ENCODE data around the gene NAGA. TPM values are rescaled to one million over a fixed set of nuclear protein-coding genes. Genes with fewer than 3 reads are reported as not detected.

NAGA gene
- total and polyA plus RNA-seq, 9 of the 15 experiments (the other 6 are each of a cell fraction or from before 2014, with no cell fraction given), result 6.5 to 20.6 (median 17.4) TPM

DNA sequence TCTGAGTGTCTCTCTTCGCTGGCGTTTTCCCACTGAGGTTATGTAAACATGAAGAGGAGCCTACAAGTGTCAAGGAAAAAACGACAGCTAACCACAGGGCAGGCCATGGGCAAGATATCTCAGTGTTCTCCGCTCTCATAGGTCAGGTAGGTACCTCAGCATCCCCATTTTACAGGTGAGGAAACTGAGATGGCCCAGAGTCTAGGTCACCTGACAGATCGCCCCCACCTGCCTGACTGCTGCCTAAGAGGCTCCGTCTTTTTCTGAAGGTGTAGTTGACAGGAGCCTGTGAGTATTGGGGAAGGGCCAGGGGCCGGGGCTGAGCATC is 20.8 kb upstream of the NAGA start:
- ATAC-seq (no peak), FAIRE-seq (peak; percentile 61), DNase-seq (ENCODE audit: extremely low read depth in 1 of 4, low spot score in 3 of 4) (peak in 1 of 4 experiments; percentile 15)
- ChIA-PET CTCF (ENCODE audit: low intra/inter-chr PET ratio) (no interaction called here), POLR2A (interaction anchor here (0.5 to 2.9 kb wide), 5 partner anchors 12 to 352 kb away, joined by 3 to 43 read pairs (median 6); partner anchors contain the start of genes NAGA and SMDT1)
- Histone ChIP-seq H4K20me1 (replicated peaks; ENCODE audit: control insufficient read depth, insufficient read depth, low read length) (no peaks in the 10 kb centered on the region), H3K4me1 (replicated peaks in 1 of 2; ENCODE audit: control insufficient read depth in 2 of 2, insufficient read depth in 2 of 2, low read length in 2 of 2) (peaks cover 4 to 8% of the 10 kb centered on the region in 2 experiments; a peak in 3 of 5 replicates), H3K4me3 (peak overlapping the region; percentile 96), H3K9me3 (replicated peaks; ENCODE audit: control insufficient read depth, insufficient read depth, low read depth, low read length) (peaks cover 8% of the 10 kb centered on the region; the same call in 1 of the 2 replicates), H3K27me3 (ENCODE audit: control insufficient read depth in 2 of 2, insufficient read depth in 2 of 2, low read length in 2 of 2) (no peaks in the 10 kb centered on the region), H3K9ac (ENCODE audit: insufficient read depth in 1 of 2, low read depth in 2 of 2, low read length in 2 of 2) (peak overlapping the region; percentile 98 to 100), H3K27ac (ENCODE audit: extremely low read depth, low read depth, low read length) (peak overlapping the region; percentile 82), H3K9me1 (ENCODE audit: control insufficient read depth, insufficient read depth, low read length) (no peaks in the 10 kb centered on the region), H3K36me3 (ENCODE audit: control insufficient read depth, insufficient read depth, low read length) (peaks cover 19% of the 10 kb centered on the region), H2AFZ (ENCODE audit: low read depth, low read length) (peak overlapping the region; percentile 92), H3K4me2 (ENCODE audit: insufficient read depth, low read length) (peak overlapping the region; percentile 87), H3K79me2 (ENCODE audit: control insufficient read depth, insufficient read depth, low read length) (peaks cover 33% of the 10 kb centered on the region)
- no TSS peak for BruUV-seq (replicated peaks)
- WGBS (ENCODE audit: insufficient coverage, low coverage, missing lambda C conversion rate), result 29% methylated on average over 6 of the region's 7 CpGs
- in situ Hi-C loops (cut with MboI) (no loop called here), intact Hi-C loops (cut with micrococcal nuclease) (loop anchor here (2.0 kb wide), 1 partner anchor 77 kb away; no protein-coding TSS in a partner anchor)
- TF ChIP-seq KDM1A (IDR thresholded peaks at IDR 0.05) (peak in 1 of 2 experiments; percentile 68; a peak in 2 of 4 replicates), CBX3 (IDR thresholded peaks at IDR 0.05; ENCODE audit: borderline replicate concordance in 1 of 2, low read length in 2 of 2) (peak in 1 of 2 experiments; percentile 19; a peak in 1 of 3 replicates), NR2C1 (IDR thresholded peaks at IDR 0.05) (peak; percentile 21; the same call in 1 of the 2 replicates), NR2C1 (tag; IDR thresholded peaks at IDR 0.05) (no peak), PCBP1 (IDR thresholded peaks at IDR 0.05; ENCODE audit: low read depth, low read length, poor library complexity, severe bottlenecking) (no peak), POLR2A (conservative IDR thresholded peaks at IDR 0.05) (no peak), ZNF184 (CRISPR knock-in tag; IDR thresholded peaks at IDR 0.05) (no peak), JUN (IDR thresholded peaks at IDR 0.05; ENCODE audit: borderline replicate concordance, low read depth, low read length) (no peak), JUN (CRISPR knock-in tag; IDR thresholded peaks at IDR 0.05; ENCODE audit: borderline replicate concordance) (no peak), ZNF778 (CRISPR knock-in tag; IDR thresholded peaks at IDR 0.05) (no peak), ZNF57 (CRISPR knock-in tag; IDR thresholded peaks at IDR 0.05) (no peak), XRCC5 (IDR thresholded peaks at IDR 0.05; ENCODE audit: low read depth, low read length) (no peak), PHB (CRISPR knock-in tag; IDR thresholded peaks at IDR 0.05) (no peak), RCOR1 (IDR thresholded peaks at IDR 0.05; ENCODE audit: borderline replicate concordance in 1 of 2, low read depth in 2 of 2, low read length in 2 of 2) (0 out of 4 replicates have a peak, but pooled peaks of 1 of the 2 experiments have one; percentile 18)
- TF ChIP-seq, protein P1, sequence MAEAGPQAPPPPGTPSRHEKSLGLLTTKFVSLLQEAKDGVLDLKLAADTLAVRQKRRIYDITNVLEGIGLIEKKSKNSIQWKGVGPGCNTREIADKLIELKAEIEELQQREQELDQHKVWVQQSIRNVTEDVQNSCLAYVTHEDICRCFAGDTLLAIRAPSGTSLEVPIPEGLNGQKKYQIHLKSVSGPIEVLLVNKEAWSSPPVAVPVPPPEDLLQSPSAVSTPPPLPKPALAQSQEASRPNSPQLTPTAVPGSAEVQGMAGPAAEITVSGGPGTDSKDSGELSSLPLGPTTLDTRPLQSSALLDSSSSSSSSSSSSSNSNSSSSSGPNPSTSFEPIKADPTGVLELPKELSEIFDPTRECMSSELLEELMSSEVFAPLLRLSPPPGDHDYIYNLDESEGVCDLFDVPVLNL (CRISPR knock-in tag; IDR thresholded peaks at IDR 0.05; ENCODE audit: low read depth), result no peak
- TF ChIP-seq, protein P2, sequence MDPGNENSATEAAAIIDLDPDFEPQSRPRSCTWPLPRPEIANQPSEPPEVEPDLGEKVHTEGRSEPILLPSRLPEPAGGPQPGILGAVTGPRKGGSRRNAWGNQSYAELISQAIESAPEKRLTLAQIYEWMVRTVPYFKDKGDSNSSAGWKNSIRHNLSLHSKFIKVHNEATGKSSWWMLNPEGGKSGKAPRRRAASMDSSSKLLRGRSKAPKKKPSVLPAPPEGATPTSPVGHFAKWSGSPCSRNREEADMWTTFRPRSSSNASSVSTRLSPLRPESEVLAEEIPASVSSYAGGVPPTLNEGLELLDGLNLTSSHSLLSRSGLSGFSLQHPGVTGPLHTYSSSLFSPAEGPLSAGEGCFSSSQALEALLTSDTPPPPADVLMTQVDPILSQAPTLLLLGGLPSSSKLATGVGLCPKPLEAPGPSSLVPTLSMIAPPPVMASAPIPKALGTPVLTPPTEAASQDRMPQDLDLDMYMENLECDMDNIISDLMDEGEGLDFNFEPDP (CRISPR knock-in tag; IDR thresholded peaks at IDR 0.05), result no peak
- TF ChIP-seq, protein P3, sequence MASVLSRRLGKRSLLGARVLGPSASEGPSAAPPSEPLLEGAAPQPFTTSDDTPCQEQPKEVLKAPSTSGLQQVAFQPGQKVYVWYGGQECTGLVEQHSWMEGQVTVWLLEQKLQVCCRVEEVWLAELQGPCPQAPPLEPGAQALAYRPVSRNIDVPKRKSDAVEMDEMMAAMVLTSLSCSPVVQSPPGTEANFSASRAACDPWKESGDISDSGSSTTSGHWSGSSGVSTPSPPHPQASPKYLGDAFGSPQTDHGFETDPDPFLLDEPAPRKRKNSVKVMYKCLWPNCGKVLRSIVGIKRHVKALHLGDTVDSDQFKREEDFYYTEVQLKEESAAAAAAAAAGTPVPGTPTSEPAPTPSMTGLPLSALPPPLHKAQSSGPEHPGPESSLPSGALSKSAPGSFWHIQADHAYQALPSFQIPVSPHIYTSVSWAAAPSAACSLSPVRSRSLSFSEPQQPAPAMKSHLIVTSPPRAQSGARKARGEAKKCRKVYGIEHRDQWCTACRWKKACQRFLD (CRISPR knock-in tag; IDR thresholded peaks at IDR 0.05), result no peak
- TF ChIP-seq, protein P4, sequence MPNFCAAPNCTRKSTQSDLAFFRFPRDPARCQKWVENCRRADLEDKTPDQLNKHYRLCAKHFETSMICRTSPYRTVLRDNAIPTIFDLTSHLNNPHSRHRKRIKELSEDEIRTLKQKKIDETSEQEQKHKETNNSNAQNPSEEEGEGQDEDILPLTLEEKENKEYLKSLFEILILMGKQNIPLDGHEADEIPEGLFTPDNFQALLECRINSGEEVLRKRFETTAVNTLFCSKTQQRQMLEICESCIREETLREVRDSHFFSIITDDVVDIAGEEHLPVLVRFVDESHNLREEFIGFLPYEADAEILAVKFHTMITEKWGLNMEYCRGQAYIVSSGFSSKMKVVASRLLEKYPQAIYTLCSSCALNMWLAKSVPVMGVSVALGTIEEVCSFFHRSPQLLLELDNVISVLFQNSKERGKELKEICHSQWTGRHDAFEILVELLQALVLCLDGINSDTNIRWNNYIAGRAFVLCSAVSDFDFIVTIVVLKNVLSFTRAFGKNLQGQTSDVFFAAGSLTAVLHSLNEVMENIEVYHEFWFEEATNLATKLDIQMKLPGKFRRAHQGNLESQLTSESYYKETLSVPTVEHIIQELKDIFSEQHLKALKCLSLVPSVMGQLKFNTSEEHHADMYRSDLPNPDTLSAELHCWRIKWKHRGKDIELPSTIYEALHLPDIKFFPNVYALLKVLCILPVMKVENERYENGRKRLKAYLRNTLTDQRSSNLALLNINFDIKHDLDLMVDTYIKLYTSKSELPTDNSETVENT (CRISPR knock-in tag; IDR thresholded peaks at IDR 0.05), result no peak

All from K562 (cell line).